RPMI7951 (cell line): ENCODE measurements around the gene AP1M1. TPM values are rescaled to one million over a fixed set of nuclear protein-coding genes. Genes with fewer than 3 reads are reported as not detected.

Source experiments
- total RNA-seq: library from RNA; depleted of rRNA; stranded (reverse); fragments of >200 nt; shearing (Covaris generic); gene quantifications from 2 replicates; pipeline ENCODE4 v1.2.3, GENCODE V29; 2014; rRNA removed

AP1M1 gene
- total RNA-seq, 1 experiment from 2014 or later: 134 TPM

Other genes with a start within 250 kb of the AP1M1 start
- not detected in 2 replicates for gene OR10H4, start 248.9 kb upstream of the AP1M1 start, total RNA-seq
- 1,028 and 1,045 TPM in 2 replicates for gene TPM4, start 121.4 kb upstream of the AP1M1 start, total RNA-seq
- 83.8 and 111 TPM in 2 replicates for gene RAB8A, start 86.0 kb upstream of the AP1M1 start, total RNA-seq
- not detected in 2 replicates for gene HSH2D, start 54.2 kb upstream of the AP1M1 start, total RNA-seq
- not detected in 2 replicates for gene CIB3, start 24.4 kb upstream of the AP1M1 start, total RNA-seq
- gene FAM32A, start 12.5 kb upstream of the AP1M1 start, total RNA-seq: 119 and 140 TPM in 2 replicates
- gene KLF2, start 126.9 kb downstream of the AP1M1 start, total RNA-seq: 2.8 and 3.0 TPM in 2 replicates